HG02623 (cell line): Measurements from ENCODE around the gene ESPL1.

Source experiments
- ATAC-seq: cut with Tn5 transposase; IDR thresholded peaks from one replicate; pipeline ENCODE4 v1.9.1; 2021; ENCODE audit warnings: moderate library complexity; ENCODE audit not compliant: unreplicated experiment

Gene ESPL1

GRCh38 chr12:53230108-53230845 is 37.8 kb upstream of the ESPL1 start:
- ATAC-seq: no peak

GRCh38 chr12:53231671-53231920 is 36.5 kb upstream of the ESPL1 start:
- no peak for ATAC-seq

- ATAC-seq: no peak
Measured at GRCh38 chr12:53231921-53232645, 36.0 kb upstream of the ESPL1 start, which contains the start of gene RARG. Gene RARG, minus strand, starts transcription at chr12:53232209. Its CDS starts 4,664 bp downstream, at chr12:53227545.

DNA sequence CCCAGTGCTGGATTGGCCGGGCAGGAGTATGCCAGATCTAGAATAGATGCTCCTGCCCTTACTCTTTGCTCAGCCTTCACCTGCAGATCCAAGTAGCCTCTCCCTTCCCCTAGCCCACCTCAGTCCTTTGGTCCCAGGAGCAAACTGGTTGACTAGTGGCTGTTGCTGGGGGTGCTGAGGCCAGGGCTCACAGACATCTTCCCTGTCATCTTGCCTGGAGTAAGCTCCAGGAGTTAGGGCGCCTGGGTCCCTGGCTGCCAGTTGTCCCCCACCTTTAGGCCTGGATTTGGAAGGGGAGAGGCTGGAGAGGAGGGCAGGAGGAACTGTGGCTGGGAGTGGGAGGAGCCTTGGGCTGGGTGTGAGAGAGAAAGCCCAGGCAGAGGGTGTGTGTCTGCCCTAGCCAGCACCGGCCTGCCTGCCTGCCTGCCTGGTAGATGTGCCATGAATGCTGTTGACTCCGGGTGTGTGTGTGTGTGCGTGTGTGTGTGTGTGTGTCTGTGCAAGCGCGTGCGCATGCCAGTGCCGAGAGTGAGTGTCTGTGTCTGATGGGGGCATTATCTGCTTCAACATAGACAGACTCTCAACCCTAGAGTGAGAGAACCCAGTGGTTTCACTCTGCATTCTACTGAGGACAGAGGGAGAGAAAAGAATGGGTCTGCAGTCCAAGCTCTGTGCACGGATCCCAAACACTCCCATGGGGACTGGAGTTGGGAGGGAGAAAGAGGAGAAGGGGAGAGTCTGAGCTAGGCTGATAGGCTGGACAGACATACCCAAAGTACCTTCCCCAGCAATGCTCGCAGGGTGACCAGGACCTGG is 35.2 kb upstream of the ESPL1 start:
- no peak for ATAC-seq

DNA sequence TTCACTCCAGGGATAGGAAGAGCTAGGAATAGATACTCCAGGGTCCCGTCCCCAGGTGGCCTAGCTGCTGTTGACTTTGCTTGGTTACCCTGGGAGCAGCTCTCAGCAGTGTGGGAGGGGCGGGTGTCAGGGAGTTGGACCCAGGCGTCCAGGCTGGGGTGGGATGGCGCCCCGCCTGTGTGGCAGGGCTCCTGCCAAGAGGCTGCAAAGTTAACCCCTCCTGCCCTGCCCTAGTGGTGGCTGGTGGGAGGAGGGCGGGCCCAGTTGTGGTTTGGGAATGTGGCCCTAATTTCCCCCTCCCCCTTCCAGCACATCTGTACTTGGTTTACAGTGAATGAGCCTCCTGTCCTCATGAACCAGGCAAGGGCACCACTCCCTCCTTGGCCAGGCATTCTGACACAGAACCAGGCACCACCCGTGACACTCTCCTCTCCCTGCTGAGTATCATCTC is 34.4 kb upstream of the ESPL1 start:
- ATAC-seq: no peak

DNA sequence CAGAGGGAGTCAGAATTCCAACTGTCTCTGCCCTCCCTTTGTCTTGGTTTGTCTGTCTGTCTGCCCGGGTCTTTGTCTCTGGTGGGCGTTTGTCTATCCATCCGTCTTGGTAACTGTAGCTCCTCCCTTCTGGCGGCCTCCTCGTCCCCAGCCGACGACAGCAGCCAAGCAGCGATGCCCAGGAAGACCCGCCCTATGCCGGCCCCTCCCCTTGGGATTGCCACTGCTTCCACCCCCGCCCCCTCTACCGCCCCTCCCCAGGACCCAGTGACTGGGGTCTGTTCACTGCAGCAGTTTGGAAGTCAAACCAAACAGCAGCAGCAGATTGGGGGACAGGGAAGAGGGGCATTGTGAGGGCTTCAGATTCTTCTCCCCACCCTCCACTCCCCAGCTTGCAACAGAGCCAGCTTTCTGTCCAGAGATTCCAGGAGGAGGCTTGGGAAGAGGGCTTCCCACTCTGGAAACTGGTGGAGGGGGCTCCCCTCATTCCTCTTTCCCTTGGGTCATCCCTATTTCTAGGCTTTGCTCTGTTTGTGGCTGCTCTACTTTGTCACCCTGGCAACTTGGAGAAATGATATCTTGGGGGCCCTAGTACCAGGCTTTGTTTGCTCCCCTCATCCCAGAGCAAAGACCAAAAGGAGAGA is 33.7 kb upstream of the ESPL1 start:
- no peak for ATAC-seq

DNA sequence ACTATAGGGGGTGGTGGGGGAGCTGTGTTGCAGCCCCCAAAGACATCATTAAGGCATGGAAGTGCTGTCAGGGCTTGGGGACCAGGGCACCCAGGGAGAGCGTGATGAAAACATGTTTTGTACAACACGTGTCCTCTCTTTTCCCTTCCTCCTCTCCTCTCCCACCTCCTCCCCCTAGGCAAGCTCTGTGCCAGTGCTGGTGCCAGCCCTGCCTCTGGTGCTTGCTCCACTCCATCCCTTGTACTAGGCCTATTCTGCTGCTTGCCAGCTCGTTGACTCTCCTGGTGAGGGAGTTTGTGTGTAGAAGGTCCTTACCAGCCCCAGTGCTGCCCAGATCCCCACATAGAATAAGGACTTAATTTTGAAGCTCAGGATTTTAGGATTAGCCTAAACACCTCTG is 32.9 kb upstream of the ESPL1 start:
- ATAC-seq: no peak

DNA sequence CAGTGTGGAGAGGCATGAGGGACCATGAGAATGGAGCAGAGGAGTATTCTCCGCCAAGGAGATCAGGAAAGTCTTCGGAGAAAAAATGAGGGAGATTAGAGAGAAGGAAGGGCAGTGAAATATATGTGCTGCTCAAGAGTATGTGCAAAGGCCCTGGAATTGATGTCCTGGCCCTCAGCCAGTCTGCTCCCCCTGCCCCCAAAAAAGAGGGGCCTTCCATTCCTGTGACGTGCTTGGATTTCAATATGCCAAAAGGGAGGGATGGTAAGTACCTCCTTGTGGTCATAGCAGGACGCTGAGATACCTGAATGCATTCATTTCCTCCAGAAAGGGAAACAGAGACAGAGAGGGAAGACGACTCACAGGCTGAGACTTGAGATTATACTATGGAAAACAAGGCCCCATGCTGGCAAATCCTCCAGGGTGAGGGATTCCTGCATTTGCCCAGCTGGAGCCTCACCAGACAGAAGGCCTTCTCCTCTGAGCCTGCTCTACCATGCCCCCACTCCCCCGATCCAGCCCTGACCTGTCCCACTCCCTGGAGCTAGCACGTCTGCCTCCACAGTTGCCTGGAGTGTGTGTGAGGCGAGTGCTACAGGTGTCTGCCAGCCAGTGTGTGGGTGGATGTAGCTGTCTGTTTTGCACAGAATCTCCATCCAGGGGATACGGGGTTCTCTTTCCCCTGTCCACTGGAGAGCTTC is 32.2 kb upstream of the ESPL1 start:
- no peak for ATAC-seq

- no peak for ATAC-seq
Measured at GRCh38 chr12:53236443-53237111, 31.5 kb upstream of the ESPL1 start.

DNA sequence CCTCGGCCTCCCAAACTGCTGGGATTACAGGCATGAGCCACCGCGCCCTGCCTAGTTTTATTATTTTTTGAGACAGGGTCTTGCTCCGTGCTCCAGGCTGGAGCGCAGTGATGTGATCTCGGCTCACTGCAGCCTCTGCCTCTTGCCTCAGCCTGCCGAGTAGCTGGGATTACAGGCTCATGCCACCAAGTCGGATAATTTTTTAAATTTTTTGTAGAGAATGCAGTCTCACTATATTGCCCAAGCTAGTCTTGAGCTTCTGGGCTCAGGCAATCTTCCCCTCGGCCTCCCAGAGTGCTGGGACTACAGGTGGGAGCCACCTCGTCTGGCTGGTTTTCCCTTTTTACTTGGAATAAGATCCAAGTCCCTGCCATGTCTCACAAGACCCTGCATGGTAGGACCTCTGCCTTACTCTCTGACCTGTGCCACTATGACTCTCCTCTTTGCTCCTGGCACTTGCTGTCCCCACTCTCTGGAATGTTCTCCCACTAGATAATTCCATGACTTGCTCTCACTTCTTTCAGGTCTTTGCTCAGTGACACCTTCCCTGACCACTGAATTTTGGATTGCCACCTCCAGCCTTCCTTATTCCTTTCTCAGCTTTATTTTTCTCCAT is 28.3 kb upstream of the ESPL1 start:
- no peak for ATAC-seq

DNA sequence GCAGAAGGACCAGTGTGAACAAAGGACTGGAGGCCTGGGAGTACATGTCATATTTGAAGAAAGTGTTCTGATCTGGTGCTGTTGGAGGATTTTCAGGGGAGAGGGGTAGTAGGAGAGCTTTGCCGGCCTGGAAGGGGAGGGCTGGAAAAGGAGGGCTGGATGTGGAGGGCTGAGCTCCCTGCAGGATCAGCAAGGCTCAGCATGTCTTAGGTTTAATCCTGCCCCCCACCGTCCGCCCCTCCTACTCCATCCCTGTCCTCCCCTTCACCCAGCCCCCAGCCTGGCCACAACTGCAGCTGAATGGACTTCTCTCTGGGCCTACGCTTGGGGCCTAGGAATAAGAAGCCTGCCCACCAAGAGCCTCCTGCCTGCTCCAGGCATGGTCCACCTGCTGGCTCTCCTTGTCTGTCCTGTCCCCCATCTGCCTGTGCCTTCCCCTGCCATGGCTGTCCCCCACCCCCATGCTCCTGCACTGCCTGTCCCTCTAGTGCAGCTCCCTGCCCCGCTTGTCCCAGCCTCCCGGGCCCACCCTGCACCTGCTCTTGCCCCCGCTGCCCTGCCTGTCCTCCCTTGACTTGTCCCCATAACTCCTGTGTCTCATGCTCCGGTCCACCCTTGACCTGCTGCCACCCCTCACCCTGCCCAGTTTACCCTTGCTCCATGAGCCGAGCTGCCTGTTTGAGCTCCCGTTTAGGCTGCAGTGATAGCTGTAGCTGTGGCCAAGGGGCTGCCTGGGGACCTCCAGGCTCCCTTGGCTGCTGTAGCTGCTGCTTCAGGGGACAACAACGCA is 26.3 kb upstream of the ESPL1 start:
- ATAC-seq: no peak

DNA sequence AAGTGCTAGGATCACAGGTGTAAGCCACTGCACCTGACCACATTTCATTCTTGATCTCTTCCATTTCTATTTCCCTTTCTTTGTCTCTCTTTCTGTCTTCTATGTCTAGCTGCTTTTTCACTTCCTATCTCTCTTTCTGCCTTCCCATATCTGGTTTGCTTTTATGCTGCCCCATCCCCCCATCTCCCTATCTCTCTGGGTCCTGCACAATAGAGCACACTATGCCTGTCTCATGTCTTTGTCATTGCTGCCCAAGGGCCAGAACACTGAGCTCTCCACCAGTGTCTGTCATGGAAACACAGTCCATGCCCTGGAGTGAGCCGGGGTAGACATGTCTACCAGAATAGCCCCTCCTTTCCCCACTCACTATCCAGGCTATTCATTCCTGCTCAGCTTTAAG is 23.8 kb upstream of the ESPL1 start:
- no peak for ATAC-seq

DNA sequence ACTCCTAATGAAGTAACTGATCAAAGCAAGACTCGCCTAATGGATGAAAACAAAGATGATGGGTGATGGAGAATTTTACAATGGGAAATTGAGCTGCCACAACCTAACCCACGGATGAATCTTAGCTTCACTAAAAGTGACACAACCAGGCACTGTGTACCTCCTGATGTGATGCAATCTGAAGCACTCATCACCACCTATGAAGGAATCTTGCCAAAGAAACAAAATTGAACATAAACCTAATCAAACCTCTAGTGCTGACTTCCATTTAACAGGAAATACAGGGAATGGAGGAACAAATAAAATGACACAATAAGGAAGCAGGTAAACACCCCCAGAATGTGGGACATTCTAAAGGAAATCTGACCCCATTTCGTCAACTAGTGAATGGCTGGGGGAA is 22.8 kb upstream of the ESPL1 start:
- no peak for ATAC-seq

DNA sequence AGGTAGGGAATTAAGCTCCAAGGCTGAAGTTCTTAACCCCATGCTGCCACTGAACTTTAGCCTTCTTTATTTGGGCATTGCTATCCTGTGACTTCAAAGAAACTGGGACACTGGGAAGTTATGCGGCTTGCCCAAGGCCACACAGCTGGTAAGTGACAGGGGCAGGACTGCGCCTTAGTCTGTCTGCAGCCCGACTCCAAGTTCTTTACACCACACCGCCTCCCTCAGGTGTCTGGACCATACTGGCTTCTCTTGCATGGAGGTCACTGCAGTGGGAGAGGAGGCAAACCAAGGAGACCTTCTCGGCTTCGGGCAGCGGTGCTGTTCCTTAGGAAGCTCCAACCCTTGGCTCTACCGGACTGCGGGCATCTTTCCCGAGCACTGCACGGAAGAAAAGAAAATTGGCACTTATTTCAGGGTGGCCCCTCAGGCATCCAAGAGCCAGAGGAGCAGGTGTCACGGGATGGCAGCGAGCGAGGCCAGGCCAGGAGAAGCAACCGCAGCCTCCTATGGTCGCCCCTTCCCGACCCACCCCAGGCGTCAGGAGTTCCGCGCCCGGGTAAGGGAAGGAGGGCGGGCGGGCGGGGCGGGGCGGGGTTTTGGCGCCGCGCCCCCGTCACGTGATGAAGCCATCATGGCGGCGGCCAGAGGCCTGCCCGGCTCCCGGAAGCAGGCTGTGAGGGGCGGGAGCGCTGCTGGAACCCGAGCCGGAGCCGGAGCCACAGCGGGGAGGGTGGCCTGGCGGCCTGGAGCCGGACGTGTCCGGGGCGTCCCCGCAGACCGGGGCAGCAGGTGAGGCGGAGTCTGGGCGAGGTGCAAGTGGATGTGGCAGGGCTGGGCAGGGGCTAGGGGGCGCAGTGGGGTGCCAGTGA is 16.4 kb upstream of the ESPL1 start:
- peak; percentile 68 for ATAC-seq

DNA sequence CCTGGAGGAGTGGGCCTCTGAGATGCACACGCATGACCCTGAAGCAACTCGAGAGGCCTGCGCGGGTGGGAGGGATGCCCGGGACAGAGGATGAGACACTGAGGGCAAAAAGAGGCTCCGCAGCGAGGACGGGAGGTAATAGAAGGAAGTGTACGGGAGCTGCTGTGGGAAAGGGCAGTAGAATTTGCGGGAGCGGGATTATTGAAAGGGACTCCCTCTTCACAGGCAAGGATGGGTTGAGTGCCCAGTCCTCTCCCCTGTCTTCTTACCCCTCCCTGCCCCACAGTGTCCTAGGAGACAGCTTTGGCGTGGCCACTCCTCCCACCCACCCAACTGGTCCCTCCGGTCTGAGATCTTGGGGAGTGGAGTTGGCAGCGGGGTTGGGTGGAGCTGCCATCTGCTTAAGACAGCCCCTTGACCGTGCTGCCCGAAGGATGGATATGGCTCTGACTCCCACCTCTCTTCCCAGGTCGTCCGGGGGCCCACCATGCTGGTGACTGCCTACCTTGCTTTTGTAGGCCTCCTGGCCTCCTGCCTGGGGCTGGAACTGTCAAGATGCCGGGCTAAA is 15.7 kb upstream of the ESPL1 start:
- no peak for ATAC-seq

GRCh38 chr12:53253298-53253697 is 14.8 kb upstream of the ESPL1 start:
- no peak for ATAC-seq

- no peak for ATAC-seq
Measured at GRCh38 chr12:53254816-53255545, 13.1 kb upstream of the ESPL1 start.
